Measurements from ENCODE around the gene BCAP31. TPM values are rescaled to one million over a fixed set of nuclear protein-coding genes. Genes with fewer than 3 reads are reported as not detected.
"Not testable (repeated sequence)": the region's sequence is repeated elsewhere in the genome, so short reads cannot be mapped to it uniquely, and the experiment has no call there.

BCAP31 gene
- polyA plus RNA-seq, 2 donors: 98.8 to 185 TPM

GRCh38 chrX:153762626-153763173 lies 38.5 kb upstream of the BCAP31 start:
- Histone ChIP-seq H3K9me3 (ENCODE audit: control insufficient read depth in 2 of 2, insufficient read depth in 1 of 2, low read depth in 1 of 2, low read length in 1 of 2) (no peaks in the 10 kb centered on the region), H3K4me3 (ENCODE audit: low read depth in 1 of 2, low read length in 2 of 2) (no peak overlapping the region), H3K4me1 (ENCODE audit: control insufficient read depth in 2 of 2, insufficient read depth in 2 of 2, low read length in 1 of 2) (peaks cover 0 to 29% of the 10 kb centered on the region in 2 donors), H3K27me3 (ENCODE audit: control insufficient read depth in 1 of 2, insufficient read depth in 2 of 2, low read length in 2 of 2) (no peaks in the 10 kb centered on the region), H3K36me3 (ENCODE audit: control insufficient read depth in 2 of 2, insufficient read depth in 2 of 2, low read length in 1 of 2) (no peaks in the 10 kb centered on the region), H3K27ac (ENCODE audit: low read depth in 2 of 2, low read length in 1 of 2) (no peak overlapping the region)
- WGBS, 2 donors: 85 to 87% methylated on average over 14 of the region's 14 CpGs

- H3K4me1 ChIP-seq (ENCODE audit: control insufficient read depth in 2 of 2, insufficient read depth in 2 of 2, low read length in 1 of 2): peaks cover 0 to 24% of the 10 kb centered on the region in 2 donors
- no peaks in the 10 kb centered on the region for H3K27me3 ChIP-seq (ENCODE audit: control insufficient read depth in 1 of 2, insufficient read depth in 2 of 2, low read length in 2 of 2)
- no peaks in the 10 kb centered on the region for H3K36me3 ChIP-seq (ENCODE audit: control insufficient read depth in 2 of 2, insufficient read depth in 2 of 2, low read length in 1 of 2)
- no peaks in the 10 kb centered on the region for H3K9me3 ChIP-seq (ENCODE audit: control insufficient read depth in 2 of 2, insufficient read depth in 1 of 2, low read depth in 1 of 2, low read length in 1 of 2)
- no peak overlapping the region for H3K4me3 ChIP-seq (ENCODE audit: low read depth in 1 of 2, low read length in 2 of 2)
- no peak overlapping the region for H3K27ac ChIP-seq (ENCODE audit: low read depth in 2 of 2, low read length in 1 of 2)
- 83 to 86% methylated on average over 15 of the region's 15 CpGs for WGBS, 2 donors
Measured at GRCh38 chrX:153761863-153762262, 37.7 kb upstream of the BCAP31 start.

- H3K36me3 ChIP-seq (ENCODE audit: control insufficient read depth in 2 of 2, insufficient read depth in 2 of 2, low read length in 1 of 2): no peaks in the 10 kb centered on the region
- H3K9me3 ChIP-seq (ENCODE audit: control insufficient read depth in 2 of 2, insufficient read depth in 1 of 2, low read depth in 1 of 2, low read length in 1 of 2): no peaks in the 10 kb centered on the region
- no peak overlapping the region for H3K27ac ChIP-seq (ENCODE audit: low read depth in 2 of 2, low read length in 1 of 2)
- H3K4me3 ChIP-seq (ENCODE audit: low read depth in 1 of 2, low read length in 2 of 2): no peak overlapping the region
- no peaks in the 10 kb centered on the region for H3K27me3 ChIP-seq (ENCODE audit: control insufficient read depth in 1 of 2, insufficient read depth in 2 of 2, low read length in 2 of 2)
- no peaks in the 10 kb centered on the region for H3K4me1 ChIP-seq (ENCODE audit: control insufficient read depth in 2 of 2, insufficient read depth in 2 of 2, low read length in 1 of 2)
- whole genome bisulfite sequencing, 2 donors: 88 to 92% methylated on average over 1 of the region's 1 CpG
Measured at GRCh38 chrX:153755136-153755535, 30.9 kb upstream of the BCAP31 start.

- 81 to 87% methylated on average over 12 of the region's 12 CpGs for WGBS, 2 donors
- H3K36me3 ChIP-seq (ENCODE audit: control insufficient read depth in 2 of 2, insufficient read depth in 2 of 2, low read length in 1 of 2): no peaks in the 10 kb centered on the region
- no peak overlapping the region for H3K4me3 ChIP-seq (ENCODE audit: low read depth in 1 of 2, low read length in 2 of 2)
- H3K4me1 ChIP-seq (ENCODE audit: control insufficient read depth in 2 of 2, insufficient read depth in 2 of 2, low read length in 1 of 2): no peaks in the 10 kb centered on the region
- H3K27ac ChIP-seq (ENCODE audit: low read depth in 2 of 2, low read length in 1 of 2): no peak overlapping the region
- no peaks in the 10 kb centered on the region for H3K27me3 ChIP-seq (ENCODE audit: control insufficient read depth in 1 of 2, insufficient read depth in 2 of 2, low read length in 2 of 2)
- no peaks in the 10 kb centered on the region for H3K9me3 ChIP-seq (ENCODE audit: control insufficient read depth in 2 of 2, insufficient read depth in 1 of 2, low read depth in 1 of 2, low read length in 1 of 2)
Measured at GRCh38 chrX:153750127-153750774, 26.1 kb upstream of the BCAP31 start.

GRCh38 chrX:153749017-153749416 lies 24.8 kb upstream of the BCAP31 start:
- H3K27me3 ChIP-seq (ENCODE audit: control insufficient read depth in 1 of 2, insufficient read depth in 2 of 2, low read length in 2 of 2): not testable (repeated sequence)
- WGBS, 2 donors: 90 to 93% methylated on average over 7 of the region's 7 CpGs

GRCh38 chrX:153746991-153747390 lies 22.8 kb upstream of the BCAP31 start:
- H3K27ac ChIP-seq (ENCODE audit: low read depth in 2 of 2, low read length in 1 of 2); H3K36me3 ChIP-seq (ENCODE audit: control insufficient read depth in 2 of 2, insufficient read depth in 2 of 2, low read length in 1 of 2); H3K4me3 ChIP-seq (ENCODE audit: low read depth in 1 of 2, low read length in 2 of 2); H3K4me1 ChIP-seq (ENCODE audit: control insufficient read depth in 2 of 2, insufficient read depth in 2 of 2, low read length in 1 of 2); H3K9me3 ChIP-seq (ENCODE audit: control insufficient read depth in 2 of 2, insufficient read depth in 1 of 2, low read depth in 1 of 2, low read length in 1 of 2); H3K27me3 ChIP-seq (ENCODE audit: control insufficient read depth in 1 of 2, insufficient read depth in 2 of 2, low read length in 2 of 2): not testable (repeated sequence)
- WGBS, 2 donors: 68 to 74% methylated on average over 6 of the region's 6 CpGs

More at GRCh38 chrX:153749017-153749416, 24.8 kb upstream of the BCAP31 start:
- H3K4me1 ChIP-seq (ENCODE audit: control insufficient read depth in 2 of 2, insufficient read depth in 2 of 2, low read length in 1 of 2); H3K36me3 ChIP-seq (ENCODE audit: control insufficient read depth in 2 of 2, insufficient read depth in 2 of 2, low read length in 1 of 2); H3K4me3 ChIP-seq (ENCODE audit: low read depth in 1 of 2, low read length in 2 of 2); H3K9me3 ChIP-seq (ENCODE audit: control insufficient read depth in 2 of 2, insufficient read depth in 1 of 2, low read depth in 1 of 2, low read length in 1 of 2); H3K27ac ChIP-seq (ENCODE audit: low read depth in 2 of 2, low read length in 1 of 2): not testable (repeated sequence)

- no peaks in the 10 kb centered on the region for H3K9me3 ChIP-seq (ENCODE audit: control insufficient read depth in 2 of 2, insufficient read depth in 1 of 2, low read depth in 1 of 2, low read length in 1 of 2)
- H3K36me3 ChIP-seq (ENCODE audit: control insufficient read depth in 2 of 2, insufficient read depth in 2 of 2, low read length in 1 of 2): no peaks in the 10 kb centered on the region
- H3K4me3 ChIP-seq (ENCODE audit: low read depth in 1 of 2, low read length in 2 of 2): no peak overlapping the region
- H3K4me1 ChIP-seq (ENCODE audit: control insufficient read depth in 2 of 2, insufficient read depth in 2 of 2, low read length in 1 of 2): peaks cover 0 to 2% of the 10 kb centered on the region in 2 donors
- WGBS, 2 donors: 76 to 92% methylated on average over 3 of the region's 3 CpGs
- no peaks in the 10 kb centered on the region for H3K27me3 ChIP-seq (ENCODE audit: control insufficient read depth in 1 of 2, insufficient read depth in 2 of 2, low read length in 2 of 2)
- H3K27ac ChIP-seq (ENCODE audit: low read depth in 2 of 2, low read length in 1 of 2): no peak overlapping the region
Measured at GRCh38 chrX:153746359-153746758, 22.2 kb upstream of the BCAP31 start.

GRCh38 chrX:153745067-153745433 lies 20.9 kb upstream of the BCAP31 start:
- H3K27ac ChIP-seq (ENCODE audit: low read depth in 2 of 2, low read length in 1 of 2); H3K4me3 ChIP-seq (ENCODE audit: low read depth in 1 of 2, low read length in 2 of 2): not testable (repeated sequence)
- 35 to 42% methylated on average over 12 of the region's 12 CpGs for WGBS, 2 donors

GRCh38 chrX:153744210-153745066 lies 20.3 kb upstream of the BCAP31 start:
- no peaks in the 10 kb centered on the region for H3K36me3 ChIP-seq (ENCODE audit: control insufficient read depth in 2 of 2, insufficient read depth in 2 of 2, low read length in 1 of 2)
- no peak overlapping the region for H3K4me3 ChIP-seq (ENCODE audit: low read depth in 1 of 2, low read length in 2 of 2)
- no peaks in the 10 kb centered on the region for H3K9me3 ChIP-seq (ENCODE audit: control insufficient read depth in 2 of 2, insufficient read depth in 1 of 2, low read depth in 1 of 2, low read length in 1 of 2)
- H3K4me1 ChIP-seq (ENCODE audit: control insufficient read depth in 2 of 2, insufficient read depth in 2 of 2, low read length in 1 of 2): peaks cover 0 to 7% of the 10 kb centered on the region in 2 donors
- no peaks in the 10 kb centered on the region for H3K27me3 ChIP-seq (ENCODE audit: control insufficient read depth in 1 of 2, insufficient read depth in 2 of 2, low read length in 2 of 2)
- WGBS, 2 donors: 9 to 24% methylated on average over 31 to 38 of the region's 38 CpGs
- H3K27ac ChIP-seq (ENCODE audit: low read depth in 2 of 2, low read length in 1 of 2): peak overlapping the region in 1 of 2 donors; percentile 11

More at GRCh38 chrX:153745067-153745433, 20.9 kb upstream of the BCAP31 start:
- not testable (repeated sequence) for H3K4me1 ChIP-seq (ENCODE audit: control insufficient read depth in 2 of 2, insufficient read depth in 2 of 2, low read length in 1 of 2); H3K36me3 ChIP-seq (ENCODE audit: control insufficient read depth in 2 of 2, insufficient read depth in 2 of 2, low read length in 1 of 2); H3K27me3 ChIP-seq (ENCODE audit: control insufficient read depth in 1 of 2, insufficient read depth in 2 of 2, low read length in 2 of 2); H3K9me3 ChIP-seq (ENCODE audit: control insufficient read depth in 2 of 2, insufficient read depth in 1 of 2, low read depth in 1 of 2, low read length in 1 of 2)

All from esophagus (tissue), 2 donors.